GM12864 (cell line): ENCODE results near the gene CHERP.
A peak's percentile ranks its signal among the peaks of the same experiment; 100 is the strongest.

Source experiments
- DNase-seq: peaks from one replicate; pipeline ENCODE4 v3.0.0-alpha.2; 2011; ENCODE audit warnings: low read depth
- H3K4me3 ChIP-seq: 2 replicates; pipeline ENCODE4 v1.5.1; 2011; ENCODE audit warnings: mild to moderate bottlenecking, low read depth, low read length, control low read depth
- TF ChIP-seq, protein P1 (sequence below): IDR thresholded peaks from 2 replicates; pipeline ENCODE4 v1.5.1; 2011; ENCODE audit warnings: low read depth, mild to moderate bottlenecking, moderate library complexity, low read length, control low read depth, inconsistent platforms; ENCODE audit errors: missing control alignments

CHERP gene

DNA sequence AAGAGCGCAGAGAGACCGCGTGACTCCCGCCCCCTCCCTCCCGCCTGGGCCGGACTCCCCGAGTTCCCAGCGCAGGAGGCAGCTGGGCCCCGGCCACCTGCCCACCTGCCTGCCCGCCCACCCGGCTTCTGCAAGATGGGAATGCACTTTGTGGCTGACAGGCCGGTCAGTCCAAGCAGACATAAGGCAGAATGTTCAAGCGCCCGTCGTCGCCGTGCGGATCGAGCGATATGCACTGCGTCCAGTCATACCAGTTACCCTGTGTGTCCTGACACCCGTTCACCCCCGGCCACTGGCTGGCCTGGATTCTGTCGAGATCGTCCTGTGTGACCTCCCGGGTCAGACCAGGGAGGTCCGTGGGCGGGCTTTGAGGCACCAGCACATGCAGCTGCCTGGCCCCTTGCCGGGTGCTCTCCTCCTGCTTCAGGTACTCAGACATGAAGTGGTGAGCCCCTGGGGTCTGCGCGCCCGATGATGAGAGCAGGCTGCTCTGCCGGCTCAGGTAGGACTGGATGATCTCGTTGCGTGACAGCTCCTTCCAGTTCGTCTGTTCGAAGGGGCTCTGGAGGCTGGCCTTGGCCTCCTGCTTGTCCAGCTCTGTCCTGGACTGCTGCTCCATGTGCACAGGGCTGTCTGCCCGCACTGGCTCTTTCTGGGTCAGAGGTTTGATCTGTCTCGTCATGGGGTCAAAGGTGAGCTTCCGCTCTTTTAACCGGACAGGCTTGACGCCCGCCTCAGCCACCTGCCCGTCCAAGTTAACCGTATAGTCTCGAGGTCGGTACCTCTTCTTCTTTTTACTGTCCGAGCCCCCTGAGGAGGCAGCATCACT lies 33.8 kb upstream of the CHERP start:
- TF ChIP-seq, protein P1, sequence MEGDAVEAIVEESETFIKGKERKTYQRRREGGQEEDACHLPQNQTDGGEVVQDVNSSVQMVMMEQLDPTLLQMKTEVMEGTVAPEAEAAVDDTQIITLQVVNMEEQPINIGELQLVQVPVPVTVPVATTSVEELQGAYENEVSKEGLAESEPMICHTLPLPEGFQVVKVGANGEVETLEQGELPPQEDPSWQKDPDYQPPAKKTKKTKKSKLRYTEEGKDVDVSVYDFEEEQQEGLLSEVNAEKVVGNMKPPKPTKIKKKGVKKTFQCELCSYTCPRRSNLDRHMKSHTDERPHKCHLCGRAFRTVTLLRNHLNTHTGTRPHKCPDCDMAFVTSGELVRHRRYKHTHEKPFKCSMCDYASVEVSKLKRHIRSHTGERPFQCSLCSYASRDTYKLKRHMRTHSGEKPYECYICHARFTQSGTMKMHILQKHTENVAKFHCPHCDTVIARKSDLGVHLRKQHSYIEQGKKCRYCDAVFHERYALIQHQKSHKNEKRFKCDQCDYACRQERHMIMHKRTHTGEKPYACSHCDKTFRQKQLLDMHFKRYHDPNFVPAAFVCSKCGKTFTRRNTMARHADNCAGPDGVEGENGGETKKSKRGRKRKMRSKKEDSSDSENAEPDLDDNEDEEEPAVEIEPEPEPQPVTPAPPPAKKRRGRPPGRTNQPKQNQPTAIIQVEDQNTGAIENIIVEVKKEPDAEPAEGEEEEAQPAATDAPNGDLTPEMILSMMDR = no peak
- no peak overlapping the region for H3K4me3 ChIP-seq
- no peak for DNase-seq

DNA sequence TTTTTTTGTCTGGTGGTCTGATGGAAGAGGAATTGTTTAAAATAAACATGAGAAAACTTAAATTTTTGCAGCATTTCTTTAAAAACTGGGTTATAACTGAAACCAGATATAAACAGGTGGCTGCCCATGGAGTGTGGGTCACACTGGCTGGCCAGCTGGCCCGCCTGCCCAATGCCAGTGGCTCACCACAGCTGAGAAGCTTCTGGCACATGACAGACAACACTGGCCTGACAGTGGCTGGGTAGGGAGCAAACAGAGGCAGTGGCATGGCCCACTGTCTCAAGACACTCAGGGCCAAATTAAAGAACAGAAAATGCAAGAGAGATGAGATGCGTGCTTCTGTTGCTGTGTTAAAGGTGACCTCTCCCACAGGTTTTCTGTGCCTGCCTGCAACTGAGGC lies 33.0 kb upstream of the CHERP start:
- TF ChIP-seq, protein P1 = no peak
- DNase-seq = no peak
- H3K4me3 ChIP-seq = no peak overlapping the region

DNA sequence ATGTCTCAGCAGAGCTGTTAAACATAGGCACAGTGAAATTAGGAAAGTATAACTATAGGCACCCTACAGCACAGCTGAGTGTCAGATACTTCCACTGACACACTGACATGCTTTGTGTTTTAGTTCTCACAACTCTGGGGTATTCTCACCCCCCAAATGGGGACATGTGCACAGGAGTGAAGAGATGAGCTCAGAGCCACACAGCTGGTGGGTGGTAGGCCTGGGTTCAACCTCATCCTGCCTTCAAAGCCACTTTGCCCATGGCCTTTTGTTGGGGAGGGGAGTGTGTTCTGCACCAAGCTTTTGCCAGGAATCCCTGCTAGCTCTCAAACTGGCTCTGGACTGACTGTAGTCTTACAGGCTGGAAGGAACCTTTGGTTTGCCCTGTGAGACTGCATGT lies 31.7 kb upstream of the CHERP start:
- H3K4me3 ChIP-seq = peak overlapping the region; percentile 3; the same call in 1 of the 2 replicates
- TF ChIP-seq, protein P1 = no peak
- no peak for DNase-seq

DNA sequence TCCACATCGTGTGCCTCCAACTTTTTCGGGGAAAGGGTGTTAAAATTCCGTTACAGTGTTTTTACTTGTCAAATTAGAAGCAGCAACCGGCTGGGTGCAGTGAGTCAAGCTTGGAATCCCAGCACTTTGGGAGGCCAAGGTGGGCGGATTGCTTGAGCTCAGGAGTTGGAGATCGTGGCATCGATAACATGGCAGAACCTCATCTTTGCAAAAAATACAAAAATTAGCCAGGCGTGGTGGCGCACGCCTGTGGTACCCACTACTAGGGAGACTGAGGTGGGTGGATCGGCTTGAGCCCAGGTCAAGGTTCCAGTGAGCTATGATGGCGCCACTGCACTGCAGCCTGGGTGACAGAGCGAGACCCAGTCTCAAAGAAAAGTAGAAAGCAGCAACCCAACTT lies 31.1 kb upstream of the CHERP start:
- no peak for DNase-seq
- TF ChIP-seq, protein P1 = no peak
- H3K4me3 ChIP-seq = peak overlapping the region; percentile 92

DNA sequence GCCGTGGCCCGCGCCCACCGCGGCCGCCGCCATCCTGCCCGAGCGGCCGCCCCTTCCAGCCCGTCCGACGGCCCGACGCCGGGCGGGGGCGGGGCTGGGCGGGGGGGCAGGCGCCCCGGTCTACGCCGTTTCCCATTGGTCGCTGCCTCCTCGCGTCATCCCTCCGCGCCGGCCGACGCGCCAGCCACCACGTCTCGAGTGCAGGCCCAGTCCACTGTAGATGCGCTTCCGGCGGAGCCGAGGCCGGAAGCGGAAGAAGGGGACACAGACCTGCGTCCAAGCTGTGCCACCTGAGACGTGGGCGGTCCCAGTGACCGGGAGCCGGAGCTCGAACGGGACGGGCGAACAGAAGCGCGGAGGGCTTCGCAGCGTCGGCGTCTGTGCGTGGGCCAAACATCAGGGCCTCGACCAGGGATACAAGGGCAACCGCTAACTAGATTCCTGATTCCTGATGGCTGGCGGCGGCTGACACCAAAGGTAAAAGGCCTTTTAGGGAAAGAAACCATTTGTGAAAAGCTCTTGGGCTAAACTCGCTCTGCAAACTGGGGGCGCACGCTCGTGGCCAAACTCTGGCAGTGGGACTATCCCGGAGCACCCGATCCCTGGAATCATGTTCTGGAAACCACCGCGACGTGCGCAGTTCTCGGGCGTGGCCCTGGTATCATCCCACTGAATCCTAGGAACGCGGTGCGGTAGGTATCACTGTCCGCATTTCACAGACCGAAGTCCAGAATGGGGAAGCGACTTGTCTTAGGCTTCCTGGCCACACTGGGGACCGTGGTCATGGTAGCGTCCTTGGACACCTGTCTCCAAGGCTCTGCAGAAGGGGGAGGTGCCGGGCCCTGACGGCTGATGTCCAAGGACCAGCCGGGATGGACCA lies 30.3 kb upstream of the CHERP start, which contains the start of gene SLC35E1:
TSS of gene SLC35E1 (minus strand) at position 84 of the 880 bp plus-strand sequence. CDS start at position 33, 51 bp downstream.
- TF ChIP-seq, protein P1 = no peak
- DNase-seq = peak; percentile 89
- peak within 1 kb of the TSS; percentile 92 for H3K4me3 ChIP-seq

DNA sequence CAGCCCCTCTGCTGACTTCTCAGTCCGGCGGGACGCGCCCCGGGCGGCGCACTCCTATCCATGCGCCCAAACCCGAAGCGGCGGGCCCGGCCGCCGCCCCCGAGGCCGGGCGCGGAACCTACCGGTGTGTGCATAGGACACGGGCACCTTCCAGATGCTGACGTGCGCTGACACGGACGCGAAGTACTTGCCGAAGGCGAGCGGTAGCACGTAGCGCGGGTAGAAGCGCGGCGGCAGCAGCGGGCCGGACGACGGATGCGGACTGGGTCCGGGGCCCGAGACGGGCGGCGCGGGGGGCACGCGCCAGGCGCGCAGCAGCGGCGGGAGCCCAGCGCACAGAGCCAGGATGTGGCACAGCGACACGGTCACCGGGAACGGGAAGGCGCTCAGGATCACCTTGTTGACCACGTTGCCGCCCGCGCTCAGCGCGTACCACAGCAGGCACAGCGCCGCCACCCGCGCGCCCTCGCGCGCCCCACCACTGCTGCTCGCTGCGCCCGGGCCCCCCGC lies 29.6 kb upstream of the CHERP start:
- no peak for DNase-seq

More for the DNA sequence above, 29.6 kb upstream of the CHERP start:
- H3K4me3 ChIP-seq = peak overlapping the region; percentile 92
- TF ChIP-seq, protein P1 = no peak
